GM23338 (cell line): ENCODE measurements around the gene GLCE. TPM values are rescaled to one million over a fixed set of nuclear protein-coding genes. Genes with fewer than 3 reads are reported as not detected.

Experiments used
- ATAC-seq: fragments of 200-7000 bp; cut with Tn5 transposase; 3 replicates; pipeline ENCODE4 v1.9.1; 2020
- DNase-seq: peaks from one replicate; pipeline ENCODE4 v3.0.0-alpha.2; 2015; ENCODE audit warnings: low spot score
- H2AFZ ChIP-seq: fragments of 200-600 bp; sonication (generic); 2 replicates; pipeline ENCODE4 v1.8.0; 2016; ENCODE audit warnings: antibody characterized with exemption, mild to moderate bottlenecking, moderate library complexity
- H3F3A ChIP-seq: fragments of 200-600 bp; sonication (generic); replicated peaks from 2 replicates; pipeline ENCODE4 v1.8.0; 2017; ENCODE audit warnings: antibody characterized with exemption, mixed run types, low read depth
- H3K27ac ChIP-seq: fragments of 200-600 bp; sonication (generic); 2 replicates; pipeline ENCODE4 v1.6.1; 2016; ENCODE audit warnings: low read depth
- H3K27me3 ChIP-seq: fragments of 200-600 bp; sonication (generic); 2 replicates; pipeline ENCODE4 v1.8.0; 2016; ENCODE audit warnings: mild to moderate bottlenecking, mixed run types, moderate library complexity; ENCODE audit not compliant: insufficient read depth
- H3K36me3 ChIP-seq: fragments of 200-600 bp; sonication (generic); 2 replicates; pipeline ENCODE4 v1.8.0; 2016; ENCODE audit warnings: mild to moderate bottlenecking; ENCODE audit not compliant: insufficient read depth
- H3K4me1 ChIP-seq: fragments of 200-600 bp; sonication (generic); 2 replicates; pipeline ENCODE4 v1.8.0; 2016; ENCODE audit warnings: mild to moderate bottlenecking, moderate library complexity; ENCODE audit not compliant: insufficient read depth
- H3K4me2 ChIP-seq: fragments of 200-600 bp; sonication (generic); 2 replicates; pipeline ENCODE4 v1.7.1; 2017; ENCODE audit warnings: mixed run types
- H3K4me3 ChIP-seq: fragments of 200-600 bp; sonication (generic); 2 replicates; pipeline ENCODE4 v1.6.1; 2016; ENCODE audit warnings: mixed run types
- H3K79me2 ChIP-seq: fragments of 200-600 bp; sonication (generic); replicated peaks from 2 replicates; pipeline ENCODE4 v1.8.0; 2017; ENCODE audit warnings: mild to moderate bottlenecking; ENCODE audit not compliant: insufficient read depth
- H3K9me2 ChIP-seq: fragments of 200-600 bp; sonication (generic); 2 replicates; pipeline ENCODE4 v1.8.0; 2017; ENCODE audit not compliant: insufficient read depth
- H4K20me1 ChIP-seq: fragments of 200-600 bp; sonication (generic); replicated peaks from 2 replicates; pipeline ENCODE4 v1.8.0; 2017; ENCODE audit warnings: mild to moderate bottlenecking; ENCODE audit not compliant: insufficient read depth
- H3K27ac Mint-ChIP-seq: 2 replicates; pipeline ENCODE4 v1.8.0; 2020; ENCODE audit warnings: inconsistent platforms, mild to moderate bottlenecking, moderate library complexity, mixed read lengths
- H3K27me3 Mint-ChIP-seq: 3 replicates; pipeline ENCODE4 v1.8.0; 2022; ENCODE audit warnings: low read depth, mild to moderate bottlenecking, moderate library complexity, mixed read lengths, inconsistent platforms; ENCODE audit not compliant: insufficient read depth, poor library complexity
- H3K36me3 Mint-ChIP-seq: 3 replicates; pipeline ENCODE4 v1.8.0; 2021; ENCODE audit warnings: low read depth, mild to moderate bottlenecking, inconsistent platforms, moderate library complexity, mixed read lengths
- H3K4me1 Mint-ChIP-seq: 3 replicates; pipeline ENCODE4 v1.8.0; 2020; ENCODE audit warnings: mild to moderate bottlenecking, inconsistent platforms, mixed read lengths
- H3K4me3 Mint-ChIP-seq: 3 replicates; pipeline ENCODE4 v1.8.0; 2021; ENCODE audit warnings: moderate library complexity, mild to moderate bottlenecking, inconsistent platforms, mixed read lengths
- H3K9me3 Mint-ChIP-seq: 3 replicates; pipeline ENCODE4 v1.8.0; 2020; ENCODE audit warnings: moderate library complexity, mild to moderate bottlenecking, inconsistent platforms, mixed read lengths
- EZH2 ChIP-seq: fragments of 200-600 bp; sonication (generic); IDR thresholded peaks from one replicate; pipeline ENCODE4 v1.8.0; 2017; ENCODE audit warnings: antibody characterized with exemption, mild to moderate bottlenecking, low read depth; ENCODE audit not compliant: unreplicated experiment
- EZH2phosphoT487 ChIP-seq: fragments of 200-600 bp; sonication (generic); IDR thresholded peaks from one replicate; pipeline ENCODE4 v1.8.1; 2018; ENCODE audit warnings: antibody characterized with exemption; ENCODE audit not compliant: unreplicated experiment
- JUNB ChIP-seq: IDR thresholded peaks from one replicate; pipeline ENCODE4 v1.6.1; 2016; ENCODE audit warnings: antibody characterized with exemption; ENCODE audit not compliant: unreplicated experiment
- NANOG ChIP-seq: IDR thresholded peaks from 2 replicates; pipeline ENCODE4 v1.6.1; 2016; ENCODE audit warnings: antibody characterized with exemption, borderline replicate concordance
- POLR2AphosphoS5 ChIP-seq: IDR thresholded peaks from 2 replicates; pipeline ENCODE4 v1.6.1; 2016; ENCODE audit warnings: antibody characterized with exemption, low read depth
- STAT1 ChIP-seq: IDR thresholded peaks from one replicate; pipeline ENCODE4 v1.6.1; 2016; ENCODE audit warnings: antibody characterized with exemption; ENCODE audit not compliant: unreplicated experiment
- ZNF114 ChIP-seq: fragments of 250-450 bp; sonication (Bioruptor Pico); IDR thresholded peaks from 2 replicates; pipeline ENCODE4 v1.5.0; 2020; ENCODE audit warnings: mild to moderate bottlenecking, moderate library complexity
- polyA plus RNA-seq: library from polyadenylated mRNA; unstranded; fragments of >200 nt; fragmentation: Nextera tagmentation; extraction: Ambion mirVana; gene quantifications from 2 replicates; pipeline ENCODE4 v1.2.1, GENCODE V29; 2016
- total RNA-seq: library from RNA; depleted of rRNA; stranded (reverse); fragments of >200 nt; shearing (Covaris generic); gene quantifications from 2 replicates; pipeline ENCODE4 v1.2.3, GENCODE V29; 2014
- TF ChIP-seq, protein P1 (sequence below): fragments of 250-450 bp; sonication (Bioruptor Pico); IDR thresholded peaks from 2 replicates; pipeline ENCODE4 v1.5.0; 2020; ENCODE audit warnings: mild to moderate bottlenecking, moderate library complexity
- TF ChIP-seq, protein P2 (sequence below), 2 experiments: fragments of 200-600 bp in 1 of 2; sonication (generic) in 1 of 2; conservative IDR thresholded peaks; 2 replicates each; pipeline versions ENCODE4 v1.5.1 to v1.6.1; 2016 to 2017; ENCODE audit warnings: antibody characterized with exemption in 2 of 2, low read depth in 2 of 2, mild to moderate bottlenecking in 2 of 2, moderate library complexity in 1 of 2
- TF ChIP-seq, protein P3 (sequence below): IDR thresholded peaks from 2 replicates; pipeline ENCODE4 v1.6.1; 2016; ENCODE audit warnings: antibody characterized with exemption
- TF ChIP-seq, protein P4 (sequence below): IDR thresholded peaks from one replicate; pipeline ENCODE4 v1.6.1; 2018; ENCODE audit warnings: antibody characterized with exemption; ENCODE audit not compliant: unreplicated experiment

GLCE gene
- total and polyA plus RNA-seq, 2 experiments from 2014 or later, result 7.5 to 15.5 TPM

GRCh38 chr15:69118089-69118488 is 42.3 kb upstream of the GLCE start:
- H3K9me3 Mint-ChIP-seq, result no peaks in the 10 kb centered on the region; the same call in 2 of the 3 replicates
- Histone ChIP-seq H3K27ac (no peak overlapping the region), H3K4me1 (peaks cover 55% of the 10 kb centered on the region), H3K27me3 (peaks cover 80% of the 10 kb centered on the region), H3F3A (peaks cover 22% of the 10 kb centered on the region), H3K4me3 (peak overlapping the region; percentile 41), H3K4me2 (peak overlapping the region; percentile 48), H3K79me2 (no peaks in the 10 kb centered on the region), H4K20me1 (no peaks in the 10 kb centered on the region), H2AFZ (no peak overlapping the region), H3K36me3 (no peaks in the 10 kb centered on the region), H3K9me2 (no peaks in the 10 kb centered on the region)
- H3K36me3 Mint-ChIP-seq, result no peaks in the 10 kb centered on the region
- H3K4me1 Mint-ChIP-seq, result peaks cover 70% of the 10 kb centered on the region
- H3K4me3 Mint-ChIP-seq, result peak overlapping the region; percentile 48
- TF ChIP-seq JUNB (no peak), POLR2AphosphoS5 (no peak), STAT1 (no peak), EZH2 (no peak), ZNF114 (CRISPR knock-in tag) (no peak), EZH2phosphoT487 (no peak), NANOG (no peak)
- TF ChIP-seq, protein P1, sequence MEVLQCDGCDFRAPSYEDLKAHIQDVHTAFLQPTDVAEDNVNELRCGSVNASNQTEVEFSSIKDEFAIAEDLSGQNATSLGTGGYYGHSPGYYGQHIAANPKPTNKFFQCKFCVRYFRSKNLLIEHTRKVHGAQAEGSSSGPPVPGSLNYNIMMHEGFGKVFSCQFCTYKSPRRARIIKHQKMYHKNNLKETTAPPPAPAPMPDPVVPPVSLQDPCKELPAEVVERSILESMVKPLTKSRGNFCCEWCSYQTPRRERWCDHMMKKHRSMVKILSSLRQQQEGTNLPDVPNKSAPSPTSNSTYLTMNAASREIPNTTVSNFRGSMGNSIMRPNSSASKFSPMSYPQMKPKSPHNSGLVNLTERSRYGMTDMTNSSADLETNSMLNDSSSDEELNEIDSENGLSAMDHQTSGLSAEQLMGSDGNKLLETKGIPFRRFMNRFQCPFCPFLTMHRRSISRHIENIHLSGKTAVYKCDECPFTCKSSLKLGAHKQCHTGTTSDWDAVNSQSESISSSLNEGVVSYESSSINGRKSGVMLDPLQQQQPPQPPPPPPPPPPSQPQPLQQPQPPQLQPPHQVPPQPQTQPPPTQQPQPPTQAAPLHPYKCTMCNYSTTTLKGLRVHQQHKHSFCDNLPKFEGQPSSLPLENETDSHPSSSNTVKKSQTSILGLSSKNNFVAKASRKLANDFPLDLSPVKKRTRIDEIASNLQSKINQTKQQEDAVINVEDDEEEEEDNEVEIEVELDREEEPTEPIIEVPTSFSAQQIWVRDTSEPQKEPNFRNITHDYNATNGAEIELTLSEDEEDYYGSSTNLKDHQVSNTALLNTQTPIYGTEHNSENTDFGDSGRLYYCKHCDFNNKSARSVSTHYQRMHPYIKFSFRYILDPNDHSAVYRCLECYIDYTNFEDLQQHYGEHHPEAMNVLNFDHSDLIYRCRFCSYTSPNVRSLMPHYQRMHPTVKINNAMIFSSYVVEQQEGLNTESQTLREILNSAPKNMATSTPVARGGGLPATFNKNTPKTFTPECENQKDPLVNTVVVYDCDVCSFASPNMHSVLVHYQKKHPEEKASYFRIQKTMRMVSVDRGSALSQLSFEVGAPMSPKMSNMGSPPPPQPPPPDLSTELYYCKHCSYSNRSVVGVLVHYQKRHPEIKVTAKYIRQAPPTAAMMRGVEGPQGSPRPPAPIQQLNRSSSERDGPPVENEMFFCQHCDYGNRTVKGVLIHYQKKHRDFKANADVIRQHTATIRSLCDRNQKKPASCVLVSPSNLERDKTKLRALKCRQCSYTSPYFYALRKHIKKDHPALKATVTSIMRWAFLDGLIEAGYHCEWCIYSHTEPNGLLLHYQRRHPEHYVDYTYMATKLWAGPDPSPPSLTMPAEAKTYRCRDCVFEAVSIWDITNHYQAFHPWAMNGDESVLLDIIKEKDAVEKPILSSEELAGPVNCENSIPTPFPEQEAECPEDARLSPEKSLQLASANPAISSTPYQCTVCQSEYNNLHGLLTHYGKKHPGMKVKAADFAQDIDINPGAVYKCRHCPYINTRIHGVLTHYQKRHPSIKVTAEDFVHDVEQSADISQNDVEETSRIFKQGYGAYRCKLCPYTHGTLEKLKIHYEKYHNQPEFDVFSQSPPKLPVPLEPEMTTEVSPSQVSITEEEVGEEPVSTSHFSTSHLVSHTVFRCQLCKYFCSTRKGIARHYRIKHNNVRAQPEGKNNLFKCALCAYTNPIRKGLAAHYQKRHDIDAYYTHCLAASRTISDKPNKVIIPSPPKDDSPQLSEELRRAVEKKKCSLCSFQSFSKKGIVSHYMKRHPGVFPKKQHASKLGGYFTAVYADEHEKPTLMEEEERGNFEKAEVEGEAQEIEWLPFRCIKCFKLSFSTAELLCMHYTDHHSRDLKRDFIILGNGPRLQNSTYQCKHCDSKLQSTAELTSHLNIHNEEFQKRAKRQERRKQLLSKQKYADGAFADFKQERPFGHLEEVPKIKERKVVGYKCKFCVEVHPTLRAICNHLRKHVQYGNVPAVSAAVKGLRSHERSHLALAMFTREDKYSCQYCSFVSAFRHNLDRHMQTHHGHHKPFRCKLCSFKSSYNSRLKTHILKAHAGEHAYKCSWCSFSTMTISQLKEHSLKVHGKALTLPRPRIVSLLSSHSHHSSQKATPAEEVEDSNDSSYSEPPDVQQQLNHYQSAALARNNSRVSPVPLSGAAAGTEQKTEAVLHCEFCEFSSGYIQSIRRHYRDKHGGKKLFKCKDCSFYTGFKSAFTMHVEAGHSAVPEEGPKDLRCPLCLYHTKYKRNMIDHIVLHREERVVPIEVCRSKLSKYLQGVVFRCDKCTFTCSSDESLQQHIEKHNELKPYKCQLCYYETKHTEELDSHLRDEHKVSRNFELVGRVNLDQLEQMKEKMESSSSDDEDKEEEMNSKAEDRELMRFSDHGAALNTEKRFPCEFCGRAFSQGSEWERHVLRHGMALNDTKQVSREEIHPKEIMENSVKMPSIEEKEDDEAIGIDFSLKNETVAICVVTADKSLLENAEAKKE, result no peak
- TF ChIP-seq, protein P2, sequence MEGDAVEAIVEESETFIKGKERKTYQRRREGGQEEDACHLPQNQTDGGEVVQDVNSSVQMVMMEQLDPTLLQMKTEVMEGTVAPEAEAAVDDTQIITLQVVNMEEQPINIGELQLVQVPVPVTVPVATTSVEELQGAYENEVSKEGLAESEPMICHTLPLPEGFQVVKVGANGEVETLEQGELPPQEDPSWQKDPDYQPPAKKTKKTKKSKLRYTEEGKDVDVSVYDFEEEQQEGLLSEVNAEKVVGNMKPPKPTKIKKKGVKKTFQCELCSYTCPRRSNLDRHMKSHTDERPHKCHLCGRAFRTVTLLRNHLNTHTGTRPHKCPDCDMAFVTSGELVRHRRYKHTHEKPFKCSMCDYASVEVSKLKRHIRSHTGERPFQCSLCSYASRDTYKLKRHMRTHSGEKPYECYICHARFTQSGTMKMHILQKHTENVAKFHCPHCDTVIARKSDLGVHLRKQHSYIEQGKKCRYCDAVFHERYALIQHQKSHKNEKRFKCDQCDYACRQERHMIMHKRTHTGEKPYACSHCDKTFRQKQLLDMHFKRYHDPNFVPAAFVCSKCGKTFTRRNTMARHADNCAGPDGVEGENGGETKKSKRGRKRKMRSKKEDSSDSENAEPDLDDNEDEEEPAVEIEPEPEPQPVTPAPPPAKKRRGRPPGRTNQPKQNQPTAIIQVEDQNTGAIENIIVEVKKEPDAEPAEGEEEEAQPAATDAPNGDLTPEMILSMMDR (conservative IDR thresholded peaks at IDR 0.05; ENCODE audit: low read depth in 2 of 2), result no peak
- TF ChIP-seq, protein P3, sequence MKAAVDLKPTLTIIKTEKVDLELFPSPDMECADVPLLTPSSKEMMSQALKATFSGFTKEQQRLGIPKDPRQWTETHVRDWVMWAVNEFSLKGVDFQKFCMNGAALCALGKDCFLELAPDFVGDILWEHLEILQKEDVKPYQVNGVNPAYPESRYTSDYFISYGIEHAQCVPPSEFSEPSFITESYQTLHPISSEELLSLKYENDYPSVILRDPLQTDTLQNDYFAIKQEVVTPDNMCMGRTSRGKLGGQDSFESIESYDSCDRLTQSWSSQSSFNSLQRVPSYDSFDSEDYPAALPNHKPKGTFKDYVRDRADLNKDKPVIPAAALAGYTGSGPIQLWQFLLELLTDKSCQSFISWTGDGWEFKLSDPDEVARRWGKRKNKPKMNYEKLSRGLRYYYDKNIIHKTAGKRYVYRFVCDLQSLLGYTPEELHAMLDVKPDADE, result no peak
- TF ChIP-seq, protein P4, sequence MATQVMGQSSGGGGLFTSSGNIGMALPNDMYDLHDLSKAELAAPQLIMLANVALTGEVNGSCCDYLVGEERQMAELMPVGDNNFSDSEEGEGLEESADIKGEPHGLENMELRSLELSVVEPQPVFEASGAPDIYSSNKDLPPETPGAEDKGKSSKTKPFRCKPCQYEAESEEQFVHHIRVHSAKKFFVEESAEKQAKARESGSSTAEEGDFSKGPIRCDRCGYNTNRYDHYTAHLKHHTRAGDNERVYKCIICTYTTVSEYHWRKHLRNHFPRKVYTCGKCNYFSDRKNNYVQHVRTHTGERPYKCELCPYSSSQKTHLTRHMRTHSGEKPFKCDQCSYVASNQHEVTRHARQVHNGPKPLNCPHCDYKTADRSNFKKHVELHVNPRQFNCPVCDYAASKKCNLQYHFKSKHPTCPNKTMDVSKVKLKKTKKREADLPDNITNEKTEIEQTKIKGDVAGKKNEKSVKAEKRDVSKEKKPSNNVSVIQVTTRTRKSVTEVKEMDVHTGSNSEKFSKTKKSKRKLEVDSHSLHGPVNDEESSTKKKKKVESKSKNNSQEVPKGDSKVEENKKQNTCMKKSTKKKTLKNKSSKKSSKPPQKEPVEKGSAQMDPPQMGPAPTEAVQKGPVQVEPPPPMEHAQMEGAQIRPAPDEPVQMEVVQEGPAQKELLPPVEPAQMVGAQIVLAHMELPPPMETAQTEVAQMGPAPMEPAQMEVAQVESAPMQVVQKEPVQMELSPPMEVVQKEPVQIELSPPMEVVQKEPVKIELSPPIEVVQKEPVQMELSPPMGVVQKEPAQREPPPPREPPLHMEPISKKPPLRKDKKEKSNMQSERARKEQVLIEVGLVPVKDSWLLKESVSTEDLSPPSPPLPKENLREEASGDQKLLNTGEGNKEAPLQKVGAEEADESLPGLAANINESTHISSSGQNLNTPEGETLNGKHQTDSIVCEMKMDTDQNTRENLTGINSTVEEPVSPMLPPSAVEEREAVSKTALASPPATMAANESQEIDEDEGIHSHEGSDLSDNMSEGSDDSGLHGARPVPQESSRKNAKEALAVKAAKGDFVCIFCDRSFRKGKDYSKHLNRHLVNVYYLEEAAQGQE, result no peak
- peak; percentile 10 for ATAC-seq
- peaks cover 64% of the 10 kb centered on the region for H3K27me3 Mint-ChIP-seq
- H3K27ac Mint-ChIP-seq, result no peak overlapping the region; the same call in 1 of the 2 replicates
- no peak for DNase-seq
